OCI-LY3 (cell line): ENCODE measurements around the gene RGS6.

Experiments
- H2AFZ ChIP-seq: fragments of 200-600, 300-600 bp; shearing (Covaris generic); 2 replicates; pipeline ENCODE4 v1.6.0; 2014; ENCODE audit warnings: antibody characterized with exemption, low read depth, low read length
- H3K27ac ChIP-seq: fragments of 200-600, 300-600 bp; sonication (generic); 2 replicates; pipeline ENCODE4 v1.5.1; 2014; ENCODE audit warnings: mild to moderate bottlenecking, low read length, moderate library complexity, mixed read lengths
- H3K27me3 ChIP-seq: fragments of 200-600, 300-600 bp; sonication (generic); 2 replicates; pipeline ENCODE4 v1.6.1; 2014; ENCODE audit warnings: low read depth, low read length, mixed read lengths
- H3K36me3 ChIP-seq: fragments of 200-600, 300-600 bp; sonication (generic); replicated peaks from 2 replicates; pipeline ENCODE3; 2014; ENCODE audit warnings: low read depth, low read length, mixed read lengths
- H3K4me1 ChIP-seq: fragments of 300-600, 200-600 bp; sonication (generic); 2 replicates; pipeline ENCODE4 v1.6.1; 2014; ENCODE audit warnings: low read length, mixed read lengths
- H3K4me2 ChIP-seq: fragments of 200-600, 300-600 bp; sonication (generic); 2 replicates; pipeline ENCODE4 v1.6.1; 2014; ENCODE audit warnings: low read length, mixed read lengths
- H3K4me3 ChIP-seq: fragments of 300-600, 200-600 bp; sonication (generic); 2 replicates; pipeline ENCODE4 v1.5.1; 2014; ENCODE audit warnings: antibody characterized with exemption, mild to moderate bottlenecking, low read length, moderate library complexity
- H3K79me2 ChIP-seq: fragments of 300-600, 200-600 bp; shearing (Covaris generic); 2 replicates; pipeline ENCODE4 v1.6.1; 2014; ENCODE audit warnings: mild to moderate bottlenecking, low read length, mixed read lengths
- H3K9ac ChIP-seq: fragments of 300-600, 200-600 bp; shearing (Covaris generic); 2 replicates; pipeline ENCODE4 v1.6.0; 2014; ENCODE audit warnings: mild to moderate bottlenecking, low read length, moderate library complexity
- H3K9me3 ChIP-seq: fragments of 200-600, 300-600 bp; shearing (Covaris generic); 2 replicates; pipeline ENCODE4 v1.6.1; 2014; ENCODE audit warnings: low read length, mixed read lengths; ENCODE audit not compliant: insufficient read depth
- H4K20me1 ChIP-seq: fragments of 200-600, 300-600 bp; sonication (generic); 2 replicates; pipeline ENCODE4 v1.6.1; 2016; ENCODE audit warnings: low read length, mixed read lengths; ENCODE audit not compliant: insufficient read depth
- EZH2phosphoT487 ChIP-seq: fragments of 200-600 bp; shearing (Covaris generic); IDR thresholded peaks from 2 replicates; pipeline ENCODE4 v1.6.1; 2018; ENCODE audit warnings: antibody characterized with exemption, mixed run types, low read depth
- TF ChIP-seq, protein P1 (sequence below): fragments of 200-600, 300-600 bp; sonication (generic); IDR thresholded peaks from 2 replicates; pipeline ENCODE4 v1.5.1; 2014; ENCODE audit warnings: antibody characterized with exemption, low read length, low read depth

RGS6 gene

DNA sequence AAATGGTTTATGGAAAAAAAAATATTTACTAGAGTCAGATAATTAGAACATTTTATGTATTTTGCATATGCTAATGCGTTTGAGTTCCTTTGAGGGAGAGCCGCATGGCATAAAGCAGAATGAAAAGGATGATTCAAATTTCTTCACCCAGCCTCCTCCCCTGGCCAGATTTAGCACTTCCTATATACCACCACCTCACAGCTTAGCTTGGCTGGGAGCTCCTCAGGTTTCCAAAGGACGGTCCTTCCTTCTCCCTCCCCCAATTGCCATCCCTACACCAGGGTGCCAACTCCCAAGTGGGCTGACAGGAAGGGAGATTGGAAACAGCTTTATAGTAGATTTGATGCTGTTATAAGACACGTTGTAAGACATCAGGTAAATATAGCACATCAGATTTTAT lies 157.4 kb downstream of the RGS6 start:
- H3K4me2 ChIP-seq, result no peak overlapping the region
- no peak overlapping the region for H3K4me3 ChIP-seq
- H2AFZ ChIP-seq, result no peak overlapping the region
- no peak overlapping the region for H3K9ac ChIP-seq
- H3K27ac ChIP-seq, result no peak overlapping the region
- no peaks in the 10 kb centered on the region for H3K9me3 ChIP-seq
- no peaks in the 10 kb centered on the region for H3K79me2 ChIP-seq
- peaks cover 26% of the 10 kb centered on the region; the same call in 1 of the 2 replicates for H3K27me3 ChIP-seq
- H4K20me1 ChIP-seq, result no peaks in the 10 kb centered on the region; the same call in 1 of the 2 replicates
- TF ChIP-seq, protein P1, sequence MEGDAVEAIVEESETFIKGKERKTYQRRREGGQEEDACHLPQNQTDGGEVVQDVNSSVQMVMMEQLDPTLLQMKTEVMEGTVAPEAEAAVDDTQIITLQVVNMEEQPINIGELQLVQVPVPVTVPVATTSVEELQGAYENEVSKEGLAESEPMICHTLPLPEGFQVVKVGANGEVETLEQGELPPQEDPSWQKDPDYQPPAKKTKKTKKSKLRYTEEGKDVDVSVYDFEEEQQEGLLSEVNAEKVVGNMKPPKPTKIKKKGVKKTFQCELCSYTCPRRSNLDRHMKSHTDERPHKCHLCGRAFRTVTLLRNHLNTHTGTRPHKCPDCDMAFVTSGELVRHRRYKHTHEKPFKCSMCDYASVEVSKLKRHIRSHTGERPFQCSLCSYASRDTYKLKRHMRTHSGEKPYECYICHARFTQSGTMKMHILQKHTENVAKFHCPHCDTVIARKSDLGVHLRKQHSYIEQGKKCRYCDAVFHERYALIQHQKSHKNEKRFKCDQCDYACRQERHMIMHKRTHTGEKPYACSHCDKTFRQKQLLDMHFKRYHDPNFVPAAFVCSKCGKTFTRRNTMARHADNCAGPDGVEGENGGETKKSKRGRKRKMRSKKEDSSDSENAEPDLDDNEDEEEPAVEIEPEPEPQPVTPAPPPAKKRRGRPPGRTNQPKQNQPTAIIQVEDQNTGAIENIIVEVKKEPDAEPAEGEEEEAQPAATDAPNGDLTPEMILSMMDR, result no peak
- no peak for TF ChIP-seq EZH2phosphoT487
- H3K4me1 ChIP-seq, result no peaks in the 10 kb centered on the region
- no peaks in the 10 kb centered on the region for H3K36me3 ChIP-seq

DNA sequence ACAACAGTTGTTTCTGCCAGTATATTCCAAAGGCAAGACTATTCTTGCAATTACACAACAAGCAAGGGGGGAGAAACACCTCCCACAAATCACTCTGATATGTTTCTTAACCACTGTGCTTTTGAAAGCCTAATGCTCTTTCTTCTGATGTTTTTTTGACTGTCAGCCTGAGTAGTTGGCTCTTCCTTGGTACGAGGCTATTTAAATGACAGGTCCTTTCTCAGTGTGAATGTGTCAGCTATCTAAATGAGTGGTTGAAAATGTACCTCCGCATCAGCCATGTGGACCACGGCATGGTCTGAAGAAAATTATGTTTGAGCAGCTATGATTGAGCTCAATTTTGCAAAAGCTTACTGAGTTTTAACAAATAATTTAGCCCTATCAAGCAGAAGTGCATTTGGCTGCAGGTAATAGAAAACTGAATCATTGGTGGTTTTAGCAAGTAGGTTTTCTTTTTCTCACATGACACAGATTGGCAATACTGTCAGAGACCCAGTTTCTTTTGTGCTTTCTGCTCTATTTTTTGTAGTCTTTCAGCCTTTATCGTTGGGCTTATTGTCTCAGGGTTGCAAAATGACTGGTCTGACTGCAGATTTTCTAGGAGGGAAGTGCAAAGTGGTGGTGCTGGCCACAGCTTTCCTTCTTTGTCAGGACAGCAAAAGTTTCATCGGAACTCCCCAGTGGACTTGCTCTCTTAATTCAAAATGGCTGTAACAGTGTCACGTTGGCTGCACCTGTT lies 162.8 kb downstream of the RGS6 start:
- Histone ChIP-seq H3K36me3 (no peaks in the 10 kb centered on the region), H3K79me2 (no peaks in the 10 kb centered on the region), H3K4me3 (no peak overlapping the region), H3K4me2 (peak overlapping the region; percentile 30), H3K27ac (no peak overlapping the region), H3K27me3 (peaks cover 53% of the 10 kb centered on the region), H3K4me1 (peaks cover 10% of the 10 kb centered on the region), H3K9me3 (no peaks in the 10 kb centered on the region), H3K9ac (no peak overlapping the region), H4K20me1 (no peaks in the 10 kb centered on the region), H2AFZ (no peak overlapping the region)
- no peak for TF ChIP-seq EZH2phosphoT487
- TF ChIP-seq, protein P1, result no peak

DNA sequence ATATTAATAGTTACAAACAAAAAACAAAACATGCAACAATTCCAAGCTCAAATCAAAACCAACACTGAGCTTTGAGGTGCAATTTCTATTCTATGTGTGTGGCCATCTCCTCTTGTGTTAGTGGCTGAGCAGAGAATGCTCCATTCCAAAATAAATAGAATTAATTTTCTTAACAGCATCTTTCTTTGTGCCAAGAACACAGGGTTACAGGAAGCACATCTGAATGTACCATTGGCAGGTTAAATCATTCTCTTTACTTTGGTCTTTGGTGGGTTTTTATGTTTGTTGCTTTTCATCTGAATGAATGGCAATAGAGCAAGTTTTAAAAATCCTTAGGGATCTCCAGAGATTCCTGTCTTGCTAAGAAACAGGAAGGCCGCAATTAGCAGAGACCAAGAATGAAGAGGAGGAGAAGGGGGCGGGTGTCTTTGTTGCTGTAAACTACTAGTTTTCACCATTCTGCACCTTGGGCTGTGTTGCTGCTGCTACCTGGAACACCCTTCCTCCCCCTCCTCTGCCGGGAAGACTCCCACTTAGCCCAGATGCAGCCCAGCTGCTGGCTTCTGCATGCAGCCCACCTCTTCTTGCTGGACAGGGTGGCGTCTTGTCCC lies 165.0 kb downstream of the RGS6 start:
- H2AFZ ChIP-seq, result no peak overlapping the region
- H3K27me3 ChIP-seq, result peaks cover 52% of the 10 kb centered on the region
- H3K9ac ChIP-seq, result no peak overlapping the region
- peaks cover 10% of the 10 kb centered on the region for H3K4me1 ChIP-seq
- H3K36me3 ChIP-seq, result no peaks in the 10 kb centered on the region
- H4K20me1 ChIP-seq, result no peaks in the 10 kb centered on the region
- no peaks in the 10 kb centered on the region for H3K79me2 ChIP-seq
- no peak overlapping the region for H3K4me3 ChIP-seq
- no peak overlapping the region for H3K4me2 ChIP-seq
- TF ChIP-seq EZH2phosphoT487, result no peak
- TF ChIP-seq, protein P1, result no peak
- H3K9me3 ChIP-seq, result no peaks in the 10 kb centered on the region
- no peak overlapping the region for H3K27ac ChIP-seq

DNA sequence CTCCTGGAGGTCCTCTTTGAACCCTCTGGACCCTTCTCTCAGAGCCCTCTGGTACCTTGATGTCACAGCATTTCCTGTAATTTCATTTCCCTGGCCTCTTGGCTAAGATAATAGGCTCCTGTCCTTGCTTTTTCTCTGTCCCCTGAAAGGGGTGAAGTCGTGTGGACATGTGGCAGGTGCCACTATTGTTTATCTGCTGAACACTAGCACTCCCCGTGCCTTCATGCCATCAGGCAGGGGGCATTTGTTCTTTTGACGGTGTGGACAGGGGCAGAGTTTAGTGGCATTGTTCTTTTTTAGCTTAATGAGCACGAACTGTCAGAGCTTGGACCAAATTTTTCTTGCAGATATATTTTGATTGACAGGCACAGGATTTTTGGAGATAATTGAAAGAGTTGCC lies 166.0 kb downstream of the RGS6 start:
- Histone ChIP-seq H3K36me3 (no peaks in the 10 kb centered on the region), H3K9me3 (no peaks in the 10 kb centered on the region), H3K4me2 (no peak overlapping the region), H2AFZ (no peak overlapping the region), H4K20me1 (no peaks in the 10 kb centered on the region), H3K4me1 (peaks cover 10% of the 10 kb centered on the region), H3K9ac (no peak overlapping the region), H3K27ac (no peak overlapping the region), H3K27me3 (peaks cover 52% of the 10 kb centered on the region), H3K4me3 (no peak overlapping the region), H3K79me2 (no peaks in the 10 kb centered on the region)
- no peak for TF ChIP-seq EZH2phosphoT487
- TF ChIP-seq, protein P1, result no peak
